ENCODE data around the gene ZCCHC14. TPM values are rescaled to one million over a fixed set of nuclear protein-coding genes. Genes with fewer than 3 reads are reported as not detected.

The ZCCHC14 gene
- total and polyA plus RNA-seq, 2 of the 13 experiments (the other 11 are each of a cell fraction or from before 2014, with no cell fraction given), result 12.4 to 12.5 TPM

DNA sequence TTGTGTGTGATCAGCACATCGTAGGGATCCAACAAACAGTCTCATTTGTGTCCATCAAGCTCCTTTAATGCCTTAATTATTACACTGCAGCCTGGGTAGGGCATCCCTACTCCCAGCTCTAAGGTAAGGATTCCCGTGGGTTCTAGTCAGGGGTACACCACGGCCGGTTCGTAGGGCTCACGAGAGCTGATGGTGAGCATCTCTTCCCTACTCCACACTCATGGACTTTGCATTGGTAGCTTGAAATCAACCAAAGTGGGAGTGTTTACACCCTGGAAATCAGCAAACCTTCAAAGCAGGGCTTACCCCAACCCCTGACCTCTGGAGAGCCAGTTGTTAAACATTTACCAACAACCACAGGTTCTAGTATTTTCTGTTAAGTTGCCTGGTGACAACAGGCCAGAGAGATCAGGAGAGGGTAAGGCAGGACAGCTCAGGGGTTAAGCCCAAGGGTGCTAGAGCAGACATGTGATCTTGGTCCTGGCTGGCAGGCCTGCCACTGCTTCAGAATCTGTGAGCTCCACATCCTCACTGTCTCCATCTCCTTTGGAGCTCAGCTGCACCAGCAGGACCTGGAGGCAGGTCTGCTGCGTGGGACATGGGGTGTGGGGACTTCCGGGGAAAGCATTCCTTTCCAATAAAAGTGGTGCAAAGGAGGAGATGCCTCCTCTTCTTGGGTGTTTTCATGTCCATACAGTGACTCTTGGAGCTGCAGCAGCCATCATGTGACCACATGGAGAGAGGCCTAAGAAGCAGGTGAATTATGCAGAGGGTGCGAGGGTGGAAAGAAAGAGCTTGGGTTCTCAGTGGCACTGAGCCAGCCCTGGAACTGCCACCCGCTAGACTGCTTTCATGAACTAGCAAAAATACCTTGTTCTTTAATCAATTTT lies 36.1 kb upstream of the ZCCHC14 start (continued):
- TF ChIP-seq GPBP1L1 (CRISPR knock-in tag; IDR thresholded peaks at IDR 0.05) (no peak), ZFX (CRISPR knock-in tag; IDR thresholded peaks at IDR 0.05; ENCODE audit: low read depth) (peak; percentile 86), TOE1 (CRISPR knock-in tag; IDR thresholded peaks at IDR 0.05) (0 out of 2 replicates have a peak, but pooled peaks have one; percentile 64), NFE2L1 (CRISPR knock-in tag; IDR thresholded peaks at IDR 0.05; ENCODE audit: borderline replicate concordance) (no peak), STAG1 (CRISPR knock-in tag; IDR thresholded peaks at IDR 0.05) (peak; percentile 39), NR0B2 (CRISPR knock-in tag; IDR thresholded peaks at IDR 0.05) (0 out of 2 replicates have a peak, but pooled peaks have one; percentile 74), ARID2 (CRISPR knock-in tag; IDR thresholded peaks at IDR 0.05; ENCODE audit: borderline replicate concordance) (0 out of 2 replicates have a peak, but pooled peaks have one; percentile 18), RAD51 (IDR thresholded peaks at IDR 0.05; ENCODE audit: borderline replicate concordance) (no peak), AHR (CRISPR knock-in tag; IDR thresholded peaks at IDR 0.05) (0 out of 2 replicates have a peak, but pooled peaks have one; percentile 72), PLRG1 (conservative IDR thresholded peaks at IDR 0.05) (no peak), DNMT3B (CRISPR knock-in tag; conservative IDR thresholded peaks at IDR 0.05) (no peak; the same call in 1 of the 2 replicates), MYNN (CRISPR knock-in tag; IDR thresholded peaks at IDR 0.05; ENCODE audit: low read depth) (no peak), CREM (IDR thresholded peaks at IDR 0.05) (peak; percentile 80), CREM (CRISPR knock-in tag; IDR thresholded peaks at IDR 0.05) (no peak), GRHL1 (CRISPR knock-in tag; conservative IDR thresholded peaks at IDR 0.05) (no peak), NFATC3 (CRISPR knock-in tag; IDR thresholded peaks at IDR 0.05) (no peak), CBX2 (IDR thresholded peaks at IDR 0.05; ENCODE audit: low read depth, low read length) (no peak), CBX2 (CRISPR knock-in tag; IDR thresholded peaks at IDR 0.05; ENCODE audit: low read depth) (no peak), ZNF543 (CRISPR knock-in tag; IDR thresholded peaks at IDR 0.05) (peak; percentile 52; the same call in 1 of the 2 replicates), KMT2B (CRISPR knock-in tag; IDR thresholded peaks at IDR 0.05) (no peak; the same call in 1 of the 2 replicates)
- TF ChIP-seq, protein P1, sequence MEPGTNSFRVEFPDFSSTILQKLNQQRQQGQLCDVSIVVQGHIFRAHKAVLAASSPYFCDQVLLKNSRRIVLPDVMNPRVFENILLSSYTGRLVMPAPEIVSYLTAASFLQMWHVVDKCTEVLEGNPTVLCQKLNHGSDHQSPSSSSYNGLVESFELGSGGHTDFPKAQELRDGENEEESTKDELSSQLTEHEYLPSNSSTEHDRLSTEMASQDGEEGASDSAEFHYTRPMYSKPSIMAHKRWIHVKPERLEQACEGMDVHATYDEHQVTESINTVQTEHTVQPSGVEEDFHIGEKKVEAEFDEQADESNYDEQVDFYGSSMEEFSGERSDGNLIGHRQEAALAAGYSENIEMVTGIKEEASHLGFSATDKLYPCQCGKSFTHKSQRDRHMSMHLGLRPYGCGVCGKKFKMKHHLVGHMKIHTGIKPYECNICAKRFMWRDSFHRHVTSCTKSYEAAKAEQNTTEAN (CRISPR knock-in tag; conservative IDR thresholded peaks at IDR 0.05), result peak; percentile 89
- TF ChIP-seq, protein P2, sequence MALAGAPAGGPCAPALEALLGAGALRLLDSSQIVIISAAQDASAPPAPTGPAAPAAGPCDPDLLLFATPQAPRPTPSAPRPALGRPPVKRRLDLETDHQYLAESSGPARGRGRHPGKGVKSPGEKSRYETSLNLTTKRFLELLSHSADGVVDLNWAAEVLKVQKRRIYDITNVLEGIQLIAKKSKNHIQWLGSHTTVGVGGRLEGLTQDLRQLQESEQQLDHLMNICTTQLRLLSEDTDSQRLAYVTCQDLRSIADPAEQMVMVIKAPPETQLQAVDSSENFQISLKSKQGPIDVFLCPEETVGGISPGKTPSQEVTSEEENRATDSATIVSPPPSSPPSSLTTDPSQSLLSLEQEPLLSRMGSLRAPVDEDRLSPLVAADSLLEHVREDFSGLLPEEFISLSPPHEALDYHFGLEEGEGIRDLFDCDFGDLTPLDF (CRISPR knock-in tag; IDR thresholded peaks at IDR 0.05), result 0 out of 2 replicates have a peak, but pooled peaks have one; percentile 58
- TF ChIP-seq, protein P3, sequence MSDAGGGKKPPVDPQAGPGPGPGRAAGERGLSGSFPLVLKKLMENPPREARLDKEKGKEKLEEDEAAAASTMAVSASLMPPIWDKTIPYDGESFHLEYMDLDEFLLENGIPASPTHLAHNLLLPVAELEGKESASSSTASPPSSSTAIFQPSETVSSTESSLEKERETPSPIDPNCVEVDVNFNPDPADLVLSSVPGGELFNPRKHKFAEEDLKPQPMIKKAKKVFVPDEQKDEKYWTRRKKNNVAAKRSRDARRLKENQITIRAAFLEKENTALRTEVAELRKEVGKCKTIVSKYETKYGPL (CRISPR knock-in tag; IDR thresholded peaks at IDR 0.05), result no peak

Measured in HepG2 (cell line).